ENCODE data around the gene SNAPC2. TPM values are rescaled to one million over a fixed set of nuclear protein-coding genes. Genes with fewer than 3 reads are reported as not detected.
"Not testable (repeated sequence)": the region's sequence is repeated elsewhere in the genome, so short reads cannot be mapped to it uniquely, and the experiment has no call there.

Gene SNAPC2
- total RNA-seq, 1 donor from 2014 or later = 17.8 TPM

DNA sequence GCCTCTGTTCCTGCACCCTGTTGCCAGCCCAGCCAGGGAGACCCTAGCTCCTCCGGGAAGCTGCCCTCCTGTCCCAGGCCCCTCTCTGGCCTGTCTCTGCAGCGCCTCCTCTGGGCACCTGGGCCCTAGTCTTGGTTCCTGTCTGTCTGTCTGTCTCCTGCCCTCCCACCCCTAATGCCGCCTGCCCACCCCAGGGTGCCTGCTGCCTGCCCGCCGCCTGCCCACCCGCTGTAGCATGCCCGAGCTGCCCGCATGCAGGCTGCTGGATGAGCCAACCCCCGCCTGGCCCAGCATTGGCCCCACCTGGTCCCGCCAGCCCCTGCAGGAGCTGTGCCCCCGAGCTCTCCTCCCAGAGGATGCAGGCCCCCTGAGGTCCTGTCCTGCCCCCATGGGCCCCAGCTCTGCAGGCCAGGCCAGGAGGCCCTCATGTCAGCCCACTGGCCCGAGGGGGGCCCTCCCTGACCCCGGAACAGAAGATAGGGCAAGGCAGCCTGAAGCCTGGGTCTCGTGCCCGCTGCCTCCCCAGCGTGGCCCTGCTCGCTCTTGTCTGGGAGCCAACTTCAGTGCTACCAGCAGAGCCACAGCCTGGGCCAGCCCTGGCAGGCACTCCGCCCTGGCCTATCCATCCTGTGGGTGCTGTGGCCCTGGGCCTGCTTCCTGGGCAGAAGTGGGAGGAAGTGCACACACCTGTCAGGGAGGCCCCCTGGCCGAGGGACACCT, 11.2 kb upstream of the SNAPC2 start:
- DNase-seq (ENCODE audit: low spot score) = no peak

DNA sequence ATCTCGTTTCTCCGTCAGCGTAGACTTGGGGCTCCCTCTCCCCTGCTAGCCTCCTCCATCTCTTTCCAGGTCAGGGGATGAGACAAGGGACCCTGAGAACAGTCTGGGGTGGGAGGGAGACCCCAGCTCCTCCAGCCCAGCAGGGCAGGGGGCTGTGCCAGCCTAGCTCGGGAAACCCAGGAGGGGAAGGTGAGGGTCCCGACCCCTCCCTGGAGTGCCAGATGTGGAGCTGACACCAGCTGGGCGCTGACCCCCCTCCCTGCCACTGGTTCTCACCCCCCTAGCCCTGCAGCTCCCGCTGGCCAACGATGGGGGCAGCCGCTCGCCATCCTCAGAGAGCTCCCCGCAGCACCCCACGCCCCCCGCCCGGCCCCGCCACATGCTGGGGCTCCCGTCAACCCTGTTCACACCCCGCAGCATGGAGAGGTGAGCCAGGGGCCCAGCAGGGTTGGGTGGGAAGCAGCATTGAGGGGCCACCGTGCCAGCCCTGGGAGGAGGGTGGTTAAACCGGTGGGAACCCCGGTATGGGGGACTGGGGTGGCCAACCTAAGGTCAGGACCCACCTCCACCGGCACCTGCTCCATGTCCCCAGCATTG, 10.6 kb upstream of the SNAPC2 start:
- no peak for DNase-seq (ENCODE audit: low spot score)

DNA sequence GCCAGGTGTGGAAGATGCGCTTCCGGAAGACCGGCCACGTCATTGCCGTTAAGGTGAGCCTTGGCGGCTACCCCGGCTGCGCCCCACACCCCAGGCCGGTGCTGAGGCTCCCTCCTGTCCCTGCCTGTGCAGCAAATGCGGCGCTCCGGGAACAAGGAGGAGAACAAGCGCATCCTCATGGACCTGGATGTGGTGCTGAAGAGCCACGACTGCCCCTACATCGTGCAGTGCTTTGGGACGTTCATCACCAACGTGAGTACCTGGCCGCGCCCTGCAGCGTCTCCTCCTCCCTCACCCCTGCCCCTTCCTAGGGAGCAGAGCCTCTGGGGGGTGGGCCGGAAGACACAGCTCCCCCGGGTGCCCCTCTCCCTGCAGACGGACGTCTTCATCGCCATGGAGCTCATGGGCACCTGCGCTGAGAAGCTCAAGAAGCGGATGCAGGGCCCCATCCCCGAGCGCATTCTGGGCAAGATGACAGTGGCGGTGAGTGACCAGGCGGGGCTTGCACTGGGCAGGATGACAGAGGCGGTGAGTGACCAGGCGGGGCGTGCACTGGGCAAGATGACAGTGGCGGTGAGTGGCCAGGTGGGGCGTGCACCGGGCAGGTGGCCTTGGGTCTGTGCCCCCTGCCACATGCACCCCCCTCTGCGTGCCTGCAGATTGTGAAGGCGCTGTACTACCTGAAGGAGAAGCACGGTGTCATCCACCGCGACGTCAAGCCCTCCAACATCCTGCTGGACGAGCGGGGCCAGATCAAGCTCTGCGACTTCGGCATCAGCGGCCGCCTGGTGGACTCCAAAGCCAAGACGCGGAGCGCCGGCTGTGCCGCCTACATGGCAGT, 9.6 kb upstream of the SNAPC2 start:
- DNase-seq (ENCODE audit: low spot score) = no peak

DNA sequence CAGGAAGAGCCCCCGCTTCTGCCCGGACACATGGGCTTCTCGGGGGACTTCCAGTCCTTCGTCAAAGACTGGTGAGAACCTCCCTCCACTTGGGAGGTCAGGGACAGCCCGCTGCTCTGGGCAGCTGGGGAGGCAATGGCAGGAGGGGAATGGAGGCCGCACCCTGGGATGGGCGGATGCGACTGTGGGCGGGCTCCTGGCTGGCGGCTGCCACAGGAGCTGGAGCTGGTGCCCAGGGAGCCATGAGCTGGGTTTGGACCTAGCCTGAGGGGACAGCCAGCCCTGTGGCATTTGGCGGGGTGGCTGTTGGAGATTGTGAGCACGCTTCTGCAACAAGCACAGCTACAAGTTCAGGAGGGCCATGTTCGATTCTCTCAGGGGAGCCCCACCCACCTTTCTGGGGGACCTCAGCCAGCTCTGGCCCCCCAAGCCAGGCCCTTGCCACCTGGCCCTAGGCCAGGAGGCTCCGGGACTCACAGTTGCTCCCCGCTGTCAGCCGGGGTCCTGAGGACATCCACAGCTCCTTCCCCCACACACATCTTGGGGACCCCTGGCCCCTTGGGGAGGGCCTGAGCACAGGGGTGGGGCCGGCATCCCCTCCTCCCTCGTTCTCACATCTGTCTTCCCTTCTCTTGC, 8.5 kb upstream of the SNAPC2 start:
- DNase-seq (ENCODE audit: low spot score) = no peak

DNA sequence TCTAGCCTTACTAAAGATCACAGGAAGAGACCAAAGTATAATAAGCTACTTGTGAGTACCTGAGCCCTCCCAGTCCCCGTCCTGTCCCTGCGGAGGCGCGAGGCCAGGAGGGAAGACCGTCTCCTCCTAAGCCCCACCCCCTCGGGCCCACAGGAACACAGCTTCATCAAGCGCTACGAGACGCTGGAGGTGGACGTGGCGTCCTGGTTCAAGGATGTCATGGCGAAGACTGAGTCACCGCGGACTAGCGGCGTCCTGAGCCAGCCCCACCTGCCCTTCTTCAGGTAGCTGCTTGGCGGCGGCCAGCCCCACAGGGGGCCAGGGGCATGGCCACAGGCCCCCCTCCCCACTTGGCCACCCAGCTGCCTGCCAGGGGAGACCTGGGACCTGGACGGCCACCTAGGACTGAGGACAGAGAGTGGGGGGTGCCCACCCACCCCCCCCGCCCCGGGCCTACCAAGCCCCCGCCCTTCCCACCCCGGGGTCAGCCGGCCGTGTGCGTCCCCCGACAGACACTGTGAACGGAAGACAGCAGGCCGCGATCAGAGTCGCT, 7.9 kb upstream of the SNAPC2 start:
- DNase-seq (ENCODE audit: low spot score) = no peak

DNA sequence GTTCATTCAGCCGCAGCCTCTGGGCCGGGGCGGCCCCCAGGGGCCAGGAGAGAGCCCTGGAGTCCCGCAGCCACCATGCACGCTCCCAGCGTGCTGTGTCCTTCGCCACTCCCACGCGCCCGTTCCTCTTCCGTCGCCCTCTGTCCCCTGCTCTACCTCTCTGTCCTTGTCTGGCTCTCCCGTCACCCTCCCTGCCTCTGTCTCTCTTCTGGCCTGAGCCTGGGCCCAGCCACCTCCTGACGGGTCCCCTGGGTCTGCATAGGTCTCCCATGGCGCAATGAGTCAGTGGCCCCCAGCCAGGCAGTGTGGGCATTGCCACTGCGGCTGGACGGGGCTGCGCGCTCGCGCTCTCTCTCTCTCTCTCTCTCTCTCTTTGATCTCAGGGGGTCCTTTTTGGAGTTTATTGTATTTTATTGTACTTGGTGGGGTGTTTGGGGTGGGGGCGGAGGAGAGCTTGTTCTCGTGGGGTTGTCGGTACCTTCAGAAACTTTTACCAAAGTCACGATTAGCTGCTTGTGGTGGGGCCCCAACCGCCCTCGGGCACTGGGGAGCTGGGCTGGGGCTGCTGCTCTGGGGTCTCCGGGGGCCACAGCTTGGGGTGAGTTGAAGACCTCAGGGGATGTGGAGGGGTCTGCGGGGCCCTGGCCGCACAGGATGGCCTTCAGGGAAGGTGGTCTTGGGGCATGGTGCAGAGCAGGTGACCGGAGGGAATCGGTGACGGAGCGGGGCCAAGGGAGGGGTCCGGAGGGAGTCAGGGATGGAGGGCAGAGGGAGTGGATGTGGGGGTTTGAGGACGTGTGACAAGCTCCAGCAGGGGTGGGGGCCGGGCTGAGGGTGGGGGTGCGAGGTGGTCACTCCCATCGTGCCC, 7.2 kb upstream of the SNAPC2 start:
- no peak for DNase-seq (ENCODE audit: low spot score)

DNA sequence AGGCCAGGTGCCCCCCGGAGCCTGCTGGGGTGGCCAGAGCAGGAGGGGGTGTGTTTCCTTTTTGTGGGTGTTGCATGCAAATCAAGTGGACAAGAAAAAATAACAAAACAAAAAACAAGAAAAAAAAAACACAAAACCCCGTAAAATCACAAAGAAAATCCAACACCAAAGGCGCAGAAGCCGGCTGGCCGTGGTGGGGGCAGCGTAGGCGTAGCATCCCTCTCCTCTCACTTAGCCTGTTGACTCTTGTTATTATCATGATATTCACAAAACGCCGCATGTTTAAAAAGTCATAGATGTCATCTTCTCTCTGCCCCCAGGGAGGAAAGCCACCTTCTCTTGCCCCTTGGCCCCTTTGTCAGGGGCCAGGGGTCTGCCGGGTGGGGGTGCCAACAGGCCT, 6.5 kb upstream of the SNAPC2 start:
- no peak for DNase-seq (ENCODE audit: low spot score)

DNA sequence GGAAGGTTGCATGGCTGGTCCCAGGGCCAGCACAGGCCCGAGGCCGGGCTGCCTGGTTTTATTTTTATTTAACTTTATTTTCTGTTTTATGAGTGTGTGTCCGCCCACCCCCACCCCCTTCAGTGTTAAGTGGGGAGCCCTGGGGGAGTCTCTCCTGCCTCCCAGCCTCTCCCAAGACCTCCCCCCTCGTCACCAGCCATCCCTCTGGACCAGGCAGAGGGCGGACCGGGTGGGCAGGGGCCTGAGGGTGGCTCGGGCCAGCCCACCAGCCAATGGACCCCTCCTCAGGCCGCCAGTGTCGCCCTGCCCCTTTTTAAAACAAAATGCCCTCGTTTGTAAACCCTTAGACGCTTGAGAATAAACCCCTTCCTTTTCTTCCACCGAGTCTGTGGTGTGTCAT, 6.0 kb upstream of the SNAPC2 start:
- no peak for DNase-seq (ENCODE audit: low spot score)

DNA sequence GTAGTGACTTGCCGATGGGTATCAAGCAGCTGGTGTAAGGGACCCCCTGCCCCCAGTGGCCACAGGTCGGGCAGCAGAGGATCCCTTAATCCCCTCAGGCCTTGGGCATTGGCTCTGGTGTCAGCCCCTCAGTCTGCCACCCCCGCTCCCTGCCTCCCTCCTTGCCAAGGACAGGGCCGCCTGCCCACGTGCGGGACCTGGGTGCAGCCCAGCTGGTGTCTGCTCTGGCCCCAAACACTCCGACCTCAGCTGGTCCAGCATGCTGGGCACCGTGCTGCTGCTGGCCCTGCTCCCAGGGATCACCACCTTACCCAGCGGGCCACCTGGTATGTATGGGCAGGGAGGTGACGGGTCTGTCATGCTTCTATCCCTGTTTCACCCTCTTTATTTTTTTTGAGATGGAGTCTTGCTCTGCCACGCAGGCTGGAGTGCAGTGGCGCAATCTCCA, 5.5 kb upstream of the SNAPC2 start, which contains the start of gene TGFBR3L:
Gene TGFBR3L (plus strand): TSS at position 233 of the 448 bp plus-strand sequence.
- no peak for DNase-seq (ENCODE audit: low spot score)

DNA sequence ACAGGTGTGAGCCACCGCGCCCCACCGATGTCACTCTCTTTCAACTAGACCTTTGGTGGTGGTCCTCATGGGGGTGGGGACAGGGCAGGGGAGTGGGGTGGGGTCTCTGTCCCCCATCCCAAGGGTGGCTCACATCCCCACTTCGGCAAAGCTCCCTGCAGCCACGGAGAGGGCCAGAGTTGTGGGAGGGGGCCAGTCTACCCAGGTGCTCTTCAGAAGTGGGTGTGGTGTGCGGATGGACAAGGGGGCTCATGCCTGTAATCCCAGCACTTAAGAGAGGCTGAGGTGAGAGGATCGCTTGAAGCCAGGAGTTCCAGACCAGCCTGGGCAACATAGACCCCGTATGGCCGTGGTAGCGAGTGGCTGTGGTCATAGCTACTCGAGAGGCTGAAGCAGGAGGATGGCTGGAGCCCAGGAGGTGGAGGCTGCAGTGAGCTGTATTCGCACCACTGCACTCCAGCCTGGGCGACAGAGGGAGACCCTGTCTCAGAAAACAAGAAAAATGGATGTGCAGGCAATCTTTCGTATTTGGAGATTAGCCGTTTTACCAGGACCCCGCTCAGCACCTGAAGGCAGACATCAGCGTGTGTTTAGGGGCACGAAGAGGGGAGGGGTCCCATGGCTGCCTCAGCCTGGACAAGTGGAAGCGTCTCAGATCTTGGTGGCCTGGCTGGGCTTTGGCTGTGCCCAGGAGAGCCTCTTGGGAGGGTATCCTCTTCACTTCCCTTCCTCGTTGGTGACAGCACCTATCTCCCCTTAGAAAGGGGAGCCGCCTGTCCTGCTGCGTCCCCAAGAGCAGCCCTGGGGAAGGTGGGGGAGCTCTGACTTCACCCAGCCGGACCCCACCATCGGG, 4.7 kb upstream of the SNAPC2 start:
- DNase-seq (ENCODE audit: low spot score) = no peak

DNA sequence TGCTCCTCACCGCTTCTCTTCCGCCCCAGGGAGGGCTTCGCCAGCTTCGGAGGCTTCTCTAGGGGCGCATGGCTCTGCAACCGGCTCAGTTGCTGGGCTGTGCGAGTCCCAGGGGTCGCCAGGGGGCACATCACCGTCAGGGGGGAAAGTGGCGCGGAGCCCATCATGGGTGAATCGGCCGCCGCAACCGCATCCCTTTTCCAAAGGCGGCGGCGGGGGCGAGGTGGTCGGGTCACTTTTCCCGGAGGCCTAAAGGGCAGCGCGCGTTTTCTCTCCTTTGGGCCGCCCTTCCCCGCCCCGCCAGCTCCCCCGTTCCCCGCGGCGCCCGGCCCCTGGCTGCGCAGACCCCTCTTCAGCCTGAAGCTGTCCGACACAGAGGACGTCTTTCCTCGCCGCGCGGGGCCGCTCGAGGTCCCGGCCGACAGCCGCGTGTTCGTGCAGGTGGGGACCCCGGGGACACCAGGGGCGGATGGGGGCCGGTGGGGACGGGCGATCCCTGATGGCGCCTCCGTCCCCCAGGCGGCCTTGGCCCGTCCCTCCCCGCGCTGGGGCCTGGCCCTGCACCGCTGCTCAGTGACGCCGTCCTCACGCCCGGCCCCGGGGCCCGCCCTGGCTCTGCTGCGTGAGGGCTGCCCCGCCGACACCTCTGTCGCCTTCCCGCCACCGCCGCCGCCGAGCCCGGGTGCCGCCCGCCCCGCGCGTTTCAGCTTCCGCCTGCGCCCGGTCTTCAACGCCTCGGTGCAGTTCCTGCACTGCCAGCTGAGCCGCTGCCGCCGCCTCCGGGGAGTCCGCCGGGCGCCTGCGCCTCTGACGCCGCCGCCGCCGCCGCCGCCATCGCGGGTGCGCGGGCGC, 3.8 kb upstream of the SNAPC2 start:
- DNase-seq (ENCODE audit: low spot score) = no peak

DNA sequence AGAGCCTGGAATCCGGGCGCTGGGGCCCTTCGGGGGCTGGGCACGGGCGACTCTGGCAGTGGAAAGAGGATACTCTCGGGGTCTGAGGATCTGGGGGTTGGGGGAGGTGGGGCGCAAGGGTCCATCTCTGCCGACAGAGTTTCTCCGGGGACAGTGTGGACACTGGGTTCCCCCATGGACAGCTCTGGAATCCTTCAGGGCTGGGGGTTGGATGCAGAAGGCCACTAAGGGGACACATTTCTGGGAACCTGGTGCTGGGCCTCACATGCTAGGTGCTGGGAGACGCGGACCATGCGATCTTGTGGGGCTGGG, 3.2 kb upstream of the SNAPC2 start:
- no peak for DNase-seq (ENCODE audit: low spot score)

DNA sequence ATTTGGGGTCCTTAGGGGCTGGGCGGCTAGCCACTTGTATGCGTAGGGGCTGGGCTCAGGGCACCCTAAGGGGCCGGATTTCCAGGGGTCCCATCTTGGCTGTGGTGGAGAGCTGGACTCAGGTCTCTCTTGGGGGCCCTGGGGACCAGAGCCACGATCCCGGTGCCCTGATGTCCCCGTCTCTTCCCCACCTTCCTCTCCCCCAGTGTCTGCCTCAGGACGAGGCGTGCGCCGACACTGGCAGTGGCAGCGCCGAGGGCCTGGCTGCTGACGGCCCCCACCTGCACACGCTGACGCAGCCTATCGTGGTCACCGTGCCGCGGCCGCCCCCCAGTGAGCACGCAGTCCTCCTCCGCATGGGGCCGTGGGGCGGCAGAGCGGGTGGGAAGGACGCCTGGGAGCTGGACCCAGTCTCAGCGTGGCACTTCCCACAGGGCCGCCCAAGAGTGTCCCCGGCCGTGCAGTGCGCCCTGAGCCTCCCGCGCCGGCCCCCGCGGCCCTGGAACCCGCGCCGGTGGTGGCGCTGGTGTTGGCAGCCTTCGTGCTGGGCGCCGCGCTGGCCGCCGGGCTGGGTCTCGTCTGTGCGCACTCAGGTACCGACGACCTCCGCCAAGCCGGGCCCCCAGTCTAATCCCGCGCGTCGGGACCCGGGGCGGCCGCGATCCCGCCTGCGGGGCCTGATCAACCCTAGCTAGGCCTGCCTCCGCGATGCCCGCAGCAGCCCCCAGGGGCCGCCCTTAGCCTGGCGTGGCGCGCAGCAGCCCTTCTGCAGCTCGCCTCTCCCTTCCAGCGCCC, 2.7 kb upstream of the SNAPC2 start:
- DNase-seq (ENCODE audit: low spot score) = no peak

DNA sequence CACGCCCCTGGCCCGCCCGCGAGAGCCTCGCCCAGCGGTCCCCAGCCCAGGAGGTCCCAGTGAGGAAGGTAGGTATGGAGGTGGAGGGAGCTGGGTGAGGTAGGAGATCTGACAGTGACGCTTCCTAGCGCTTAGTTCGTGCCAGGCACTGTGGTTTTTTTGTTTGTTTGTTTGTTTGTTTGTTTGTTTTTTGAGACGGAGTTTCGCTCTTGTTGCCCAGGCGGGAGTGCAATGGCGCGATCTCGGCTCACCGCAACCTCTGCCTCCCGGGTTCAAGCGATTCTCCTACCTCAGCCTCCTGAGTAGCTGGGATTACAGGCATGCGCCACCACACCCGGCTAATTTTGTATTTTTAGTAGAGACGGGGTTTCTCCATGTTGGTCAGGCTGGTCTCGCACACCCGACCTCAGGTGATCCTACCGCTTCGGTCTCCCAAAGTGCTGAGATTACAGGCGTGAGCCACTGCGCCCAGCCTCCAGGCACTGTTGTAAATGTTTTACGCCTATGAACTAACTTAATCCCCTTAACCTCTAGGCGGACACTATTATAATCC, 2.0 kb upstream of the SNAPC2 start:
- not testable (repeated sequence) for DNase-seq (ENCODE audit: low spot score)

DNA sequence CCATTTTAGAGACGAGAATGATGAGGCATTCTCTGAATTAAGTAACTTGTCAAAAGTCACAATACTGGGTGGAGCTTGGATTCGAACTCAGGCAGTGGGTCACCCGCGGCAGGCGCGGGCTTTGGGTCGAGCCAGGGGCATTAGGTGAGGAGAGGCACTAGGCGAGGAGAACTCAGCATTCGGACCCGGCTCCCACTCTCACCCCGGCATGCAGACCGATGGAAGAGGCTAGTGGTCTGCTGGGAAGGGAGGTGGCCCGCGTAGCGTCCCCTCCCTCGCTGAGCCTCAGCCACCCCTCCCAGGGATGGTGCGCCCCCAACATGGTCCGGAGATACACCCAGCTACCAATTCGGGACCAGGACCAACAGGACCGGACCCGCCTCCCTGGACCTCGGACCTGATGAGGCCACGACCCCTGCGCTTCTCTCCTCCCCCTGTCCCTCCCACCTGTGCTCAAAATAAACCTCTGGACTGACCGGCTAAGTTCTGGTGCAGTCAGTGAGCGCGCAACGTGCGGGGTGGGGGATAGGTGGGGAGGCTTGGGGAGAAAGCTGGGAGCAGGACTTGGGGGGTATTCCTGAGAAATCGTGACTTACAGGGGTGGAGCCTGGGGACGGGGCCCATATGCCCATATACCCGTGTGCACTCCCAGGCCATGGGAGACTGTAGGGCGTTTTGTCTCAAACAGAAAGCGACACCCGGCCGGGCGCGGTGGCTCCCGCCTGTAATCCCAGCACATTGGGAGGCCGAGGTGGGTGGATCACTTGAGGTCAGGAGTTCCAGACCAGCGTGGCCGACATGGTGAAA, 1.3 kb upstream of the SNAPC2 start:
- DNase-seq (ENCODE audit: low spot score) = no peak

DNA sequence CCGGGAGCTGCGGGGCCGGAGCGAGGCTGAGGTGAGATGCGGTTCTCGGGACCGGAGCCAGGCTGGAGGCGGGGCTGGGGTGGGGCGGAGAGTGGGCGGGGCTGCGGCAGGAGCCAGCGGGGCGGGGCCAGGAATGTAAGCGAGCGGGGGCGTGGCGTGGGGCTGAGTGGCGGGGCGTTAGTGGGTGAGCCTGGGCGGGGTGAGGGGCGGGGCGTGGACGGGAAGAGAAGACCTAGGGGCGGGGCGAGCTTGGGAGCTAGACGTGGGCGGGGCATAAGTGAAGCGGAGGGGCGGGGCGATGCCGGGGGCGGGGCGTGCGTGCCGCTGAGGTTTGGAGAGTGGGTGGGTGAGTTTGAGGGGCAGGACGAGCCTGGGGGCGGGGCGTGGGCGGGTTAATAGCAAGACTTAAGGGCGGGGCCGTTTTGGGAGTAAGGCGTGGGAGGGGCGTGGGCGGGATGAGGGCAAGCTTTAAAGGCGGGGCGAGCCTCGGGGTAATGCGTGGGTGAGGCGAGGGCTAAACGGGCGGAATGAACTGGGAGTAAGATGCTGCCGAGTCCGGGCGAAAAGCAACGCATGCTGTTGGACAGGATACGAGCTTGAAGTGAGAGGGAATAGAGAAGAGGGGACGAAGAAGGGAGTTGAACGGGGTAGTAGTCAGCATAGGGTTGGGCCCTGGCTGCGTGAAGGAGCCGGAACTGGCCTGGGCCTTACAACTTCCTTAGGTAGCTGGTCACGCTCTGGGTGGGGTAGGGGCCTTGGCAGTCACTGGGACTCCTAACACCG, 572 bp downstream of the SNAPC2 start:
- peak; percentile 100 for DNase-seq (ENCODE audit: low spot score)
